ENCODE measurements around the gene NFYB. TPM values are rescaled to one million over a fixed set of nuclear protein-coding genes. Genes with fewer than 3 reads are reported as not detected.
A peak's percentile ranks its signal among the peaks of the same experiment; 100 is the strongest.

The NFYB gene
- total RNA-seq, 1 donor = 25.7 TPM

- Histone ChIP-seq H3K79me2 (ENCODE audit: insufficient read depth, low read length) (no peaks in the 10 kb centered on the region), H3K9me3 (ENCODE audit: low read depth, low read length) (no peaks in the 10 kb centered on the region), H3K27me3 (ENCODE audit: insufficient read depth, low read length) (peaks cover 3% of the 10 kb centered on the region), H3K4me1 (ENCODE audit: insufficient read depth, low read length) (peaks cover under 1% of the 10 kb centered on the region), H3K4me3 (ENCODE audit: insufficient read depth, low read length) (no peak overlapping the region), H3K4me2 (ENCODE audit: insufficient read depth, low read length) (no peak overlapping the region), H3K36me3 (ENCODE audit: insufficient read depth, low read length) (no peaks in the 10 kb centered on the region), H2AFZ (ENCODE audit: low read length) (no peak overlapping the region), H3K27ac (ENCODE audit: low read depth, low read length) (no peak overlapping the region), H4K20me1 (ENCODE audit: insufficient read depth, low read length) (no peaks in the 10 kb centered on the region)
- no peak for TF ChIP-seq CTCF (IDR thresholded peaks at IDR 0.05; ENCODE audit: extremely low read depth, low read depth, low read length)
- DNase-seq (ENCODE audit: insufficient read length, low spot score, missing footprints) = no peak
Observed at GRCh38 chr12:104143918-104144317, 5.9 kb upstream of the NFYB start.

- H3K27ac ChIP-seq (ENCODE audit: low read depth, low read length) = no peak overlapping the region
- H3K4me1 ChIP-seq (ENCODE audit: insufficient read depth, low read length) = peaks cover 7% of the 10 kb centered on the region
- H3K36me3 ChIP-seq (ENCODE audit: insufficient read depth, low read length) = no peaks in the 10 kb centered on the region
- no peaks in the 10 kb centered on the region for H3K9me3 ChIP-seq (ENCODE audit: low read depth, low read length)
- no peak overlapping the region for H3K4me3 ChIP-seq (ENCODE audit: insufficient read depth, low read length)
- no peak overlapping the region for H3K4me2 ChIP-seq (ENCODE audit: insufficient read depth, low read length)
- H3K27me3 ChIP-seq (ENCODE audit: insufficient read depth, low read length) = peaks cover 3% of the 10 kb centered on the region
- no peaks in the 10 kb centered on the region for H3K79me2 ChIP-seq (ENCODE audit: insufficient read depth, low read length)
- TF ChIP-seq CTCF (IDR thresholded peaks at IDR 0.05; ENCODE audit: extremely low read depth, low read depth, low read length) = no peak
- H4K20me1 ChIP-seq (ENCODE audit: insufficient read depth, low read length) = no peaks in the 10 kb centered on the region
- DNase-seq (ENCODE audit: insufficient read length, low spot score, missing footprints) = no peak
- H2AFZ ChIP-seq (ENCODE audit: low read length) = no peak overlapping the region
Observed at GRCh38 chr12:104143002-104143401, 5.0 kb upstream of the NFYB start.

- DNase-seq (ENCODE audit: insufficient read length, low spot score, missing footprints) = no peak
- H3K36me3 ChIP-seq (ENCODE audit: insufficient read depth, low read length) = no peaks in the 10 kb centered on the region
- H3K27ac ChIP-seq (ENCODE audit: low read depth, low read length) = no peak overlapping the region
- H3K4me1 ChIP-seq (ENCODE audit: insufficient read depth, low read length) = peaks cover 7% of the 10 kb centered on the region
- no peaks in the 10 kb centered on the region for H3K9me3 ChIP-seq (ENCODE audit: low read depth, low read length)
- no peak for TF ChIP-seq CTCF (IDR thresholded peaks at IDR 0.05; ENCODE audit: extremely low read depth, low read depth, low read length)
- H2AFZ ChIP-seq (ENCODE audit: low read length) = no peak overlapping the region
- H3K27me3 ChIP-seq (ENCODE audit: insufficient read depth, low read length) = peaks cover 3% of the 10 kb centered on the region
- no peak overlapping the region for H3K4me2 ChIP-seq (ENCODE audit: insufficient read depth, low read length)
- no peaks in the 10 kb centered on the region for H4K20me1 ChIP-seq (ENCODE audit: insufficient read depth, low read length)
- no peak overlapping the region for H3K4me3 ChIP-seq (ENCODE audit: insufficient read depth, low read length)
- H3K79me2 ChIP-seq (ENCODE audit: insufficient read depth, low read length) = no peaks in the 10 kb centered on the region
Observed at GRCh38 chr12:104142543-104142942, 4.5 kb upstream of the NFYB start.

GRCh38 chr12:104138797-104139152 lies 765 bp upstream of the NFYB start:
- Histone ChIP-seq H3K36me3 (ENCODE audit: insufficient read depth, low read length) (peaks cover under 1% of the 10 kb centered on the region), H3K79me2 (ENCODE audit: insufficient read depth, low read length) (peaks cover 36% of the 10 kb centered on the region), H3K4me1 (ENCODE audit: insufficient read depth, low read length) (peaks cover 35% of the 10 kb centered on the region), H4K20me1 (ENCODE audit: insufficient read depth, low read length) (peaks cover 2% of the 10 kb centered on the region), H3K27me3 (ENCODE audit: insufficient read depth, low read length) (no peaks in the 10 kb centered on the region), H3K9me3 (ENCODE audit: low read depth, low read length) (no peaks in the 10 kb centered on the region), H2AFZ (ENCODE audit: low read length) (peak overlapping the region; percentile 72), H3K27ac (ENCODE audit: low read depth, low read length) (no peak overlapping the region), H3K4me2 (ENCODE audit: insufficient read depth, low read length) (peak overlapping the region; percentile 77), H3K4me3 (ENCODE audit: insufficient read depth, low read length) (peak overlapping the region; percentile 65)
- peak; percentile 51 for DNase-seq (ENCODE audit: insufficient read length, low spot score, missing footprints)
- TF ChIP-seq CTCF (IDR thresholded peaks at IDR 0.05; ENCODE audit: extremely low read depth, low read depth, low read length) = no peak

All from osteoblast (primary cell).